Measurements from ENCODE around the gene CTNNA1. TPM values are rescaled to one million over a fixed set of nuclear protein-coding genes. Genes with fewer than 3 reads are reported as not detected.

CTNNA1 gene
- total RNA-seq, 3 donors from 2014 or later (not counting 1 experiment from before 2014, with no cell fraction given) = 34.4 to 53.0 (median 49.8) TPM

DNA sequence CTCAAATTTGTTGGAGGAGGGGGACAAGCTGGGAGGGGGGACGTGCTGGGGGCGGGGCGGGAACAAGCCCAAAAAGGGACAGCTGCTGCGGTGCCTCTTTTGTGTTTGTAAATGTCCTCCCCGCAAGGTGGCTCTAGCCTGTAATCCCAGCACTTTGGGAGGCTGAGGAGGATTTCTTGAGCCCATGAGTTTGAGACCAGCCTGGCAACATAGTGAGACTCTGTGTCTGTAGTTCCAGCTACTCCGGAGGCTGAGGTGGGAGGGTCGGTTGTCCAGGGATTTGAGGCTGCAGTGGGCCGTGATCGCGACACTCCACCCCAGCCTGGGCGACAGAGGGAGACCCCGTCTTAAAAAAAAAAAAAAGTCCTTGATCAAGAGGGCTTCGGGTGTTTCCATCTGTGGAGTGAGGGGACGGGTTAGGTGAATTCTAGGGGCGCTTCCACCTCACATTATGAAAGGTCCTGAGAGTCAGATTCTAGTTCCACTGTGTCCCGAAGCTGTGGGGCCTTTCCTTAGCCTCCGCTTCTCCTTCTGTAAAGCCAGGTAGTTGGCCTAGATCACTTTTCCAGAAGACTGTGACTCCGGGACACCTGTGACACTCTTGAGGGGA lies 779 bp upstream of the CTNNA1 start:
- TF ChIP-seq, protein P1, sequence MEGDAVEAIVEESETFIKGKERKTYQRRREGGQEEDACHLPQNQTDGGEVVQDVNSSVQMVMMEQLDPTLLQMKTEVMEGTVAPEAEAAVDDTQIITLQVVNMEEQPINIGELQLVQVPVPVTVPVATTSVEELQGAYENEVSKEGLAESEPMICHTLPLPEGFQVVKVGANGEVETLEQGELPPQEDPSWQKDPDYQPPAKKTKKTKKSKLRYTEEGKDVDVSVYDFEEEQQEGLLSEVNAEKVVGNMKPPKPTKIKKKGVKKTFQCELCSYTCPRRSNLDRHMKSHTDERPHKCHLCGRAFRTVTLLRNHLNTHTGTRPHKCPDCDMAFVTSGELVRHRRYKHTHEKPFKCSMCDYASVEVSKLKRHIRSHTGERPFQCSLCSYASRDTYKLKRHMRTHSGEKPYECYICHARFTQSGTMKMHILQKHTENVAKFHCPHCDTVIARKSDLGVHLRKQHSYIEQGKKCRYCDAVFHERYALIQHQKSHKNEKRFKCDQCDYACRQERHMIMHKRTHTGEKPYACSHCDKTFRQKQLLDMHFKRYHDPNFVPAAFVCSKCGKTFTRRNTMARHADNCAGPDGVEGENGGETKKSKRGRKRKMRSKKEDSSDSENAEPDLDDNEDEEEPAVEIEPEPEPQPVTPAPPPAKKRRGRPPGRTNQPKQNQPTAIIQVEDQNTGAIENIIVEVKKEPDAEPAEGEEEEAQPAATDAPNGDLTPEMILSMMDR (IDR thresholded peaks at IDR 0.05) = no peak
- Histone ChIP-seq H3K27me3 (ENCODE audit: control insufficient read depth, insufficient read depth, low read length) (peaks cover 6% of the 10 kb centered on the region), H3K4me1 (ENCODE audit: control insufficient read depth, insufficient read depth, low read length) (peaks cover 18% of the 10 kb centered on the region), H3K27ac (ENCODE audit: low read length) (no peak overlapping the region), H3K9me3 (ENCODE audit: control insufficient read depth, insufficient read depth, low read length) (no peaks in the 10 kb centered on the region), H3K36me3 (ENCODE audit: control insufficient read depth, insufficient read depth, low read length) (no peaks in the 10 kb centered on the region), H3K4me3 (ENCODE audit: low read length) (peak overlapping the region; percentile 65)
- DNase-seq = peak in 1 of 2 donors; percentile 13
- whole genome bisulfite sequencing (ENCODE audit: insufficient coverage) = 41% methylated on average over 18 of the region's 18 CpGs
- peak overlapping the region in 1 of 2 donors; percentile 81 for H3K27ac Mint-ChIP-seq
- H3K27me3 Mint-ChIP-seq (ENCODE audit: low read depth in 2 of 2) = peaks cover 8 to 15% of the 10 kb centered on the region in 2 donors
- H3K36me3 Mint-ChIP-seq = no peaks in the 10 kb centered on the region
- H3K4me1 Mint-ChIP-seq = peaks cover 23 to 34% of the 10 kb centered on the region in 2 donors
- H3K4me3 Mint-ChIP-seq = peak overlapping the region; percentile 77
- no peak for ATAC-seq
- no peaks in the 10 kb centered on the region for H3K9me3 Mint-ChIP-seq
- intact Hi-C loops (cut with micrococcal nuclease) = no loop called here

DNA sequence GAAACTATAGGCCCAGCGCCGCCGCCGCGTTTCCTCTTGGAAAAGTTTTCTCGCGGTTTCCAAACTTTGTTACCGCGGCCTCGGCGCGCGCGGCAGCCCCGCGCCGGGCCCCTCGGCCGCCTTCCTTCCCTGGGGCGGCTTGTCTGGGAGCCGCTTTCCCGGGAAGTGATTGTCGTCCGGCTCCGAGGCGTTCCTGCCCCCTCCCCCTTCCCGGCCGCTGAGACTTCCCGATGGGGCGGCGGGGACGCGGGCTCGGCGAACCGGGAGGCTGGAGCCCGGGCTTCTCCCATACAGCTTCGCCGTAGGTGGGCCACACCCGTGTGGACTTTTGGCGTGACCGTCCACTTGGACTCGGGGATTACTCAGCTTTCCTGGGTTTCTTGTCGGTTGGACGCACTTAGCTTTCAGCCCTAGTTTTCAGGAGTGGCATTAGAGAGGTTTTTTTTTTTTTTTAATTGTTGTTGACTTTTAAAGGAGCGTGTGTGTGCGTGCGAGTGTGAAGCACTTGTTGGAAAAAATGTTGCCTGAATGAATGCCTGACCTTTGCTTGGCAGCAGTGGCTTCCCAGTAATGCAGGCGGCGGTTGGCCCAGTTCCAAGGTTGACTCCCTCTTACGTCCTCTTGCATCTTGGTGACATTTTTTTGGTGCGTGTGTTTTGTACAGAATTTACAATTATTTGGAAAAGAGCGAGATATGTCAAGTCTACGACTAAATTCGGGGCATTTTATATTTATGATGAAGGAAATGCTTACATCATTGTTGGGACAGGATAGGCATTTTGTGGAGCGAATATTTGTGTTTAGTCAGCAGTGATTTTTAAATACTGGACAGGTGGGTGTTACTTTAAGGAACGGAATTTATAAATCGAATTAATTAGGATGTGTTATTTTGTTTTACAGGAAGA lies 821 bp downstream of the CTNNA1 start:
- Mint-ChIP-seq H3K36me3 (no peaks in the 10 kb centered on the region), H3K9me3 (peaks cover 0 to 3% of the 10 kb centered on the region in 2 donors), H3K4me3 (peak overlapping the region; percentile 86), H3K27me3 (ENCODE audit: low read depth in 2 of 2) (peaks cover 8 to 19% of the 10 kb centered on the region in 2 donors), H3K4me1 (peaks cover 27 to 34% of the 10 kb centered on the region in 2 donors), H3K27ac (peak overlapping the region in 1 of 2 donors; percentile 44)
- Histone ChIP-seq H3K9me3 (ENCODE audit: control insufficient read depth, insufficient read depth, low read length) (peaks cover 4% of the 10 kb centered on the region), H3K27me3 (ENCODE audit: control insufficient read depth, insufficient read depth, low read length) (peaks cover 6% of the 10 kb centered on the region), H3K4me3 (ENCODE audit: low read length) (peak overlapping the region; percentile 65), H3K27ac (ENCODE audit: low read length) (no peak overlapping the region), H3K4me1 (ENCODE audit: control insufficient read depth, insufficient read depth, low read length) (peaks cover 18% of the 10 kb centered on the region), H3K36me3 (ENCODE audit: control insufficient read depth, insufficient read depth, low read length) (no peaks in the 10 kb centered on the region)
- TF ChIP-seq, protein P1 (IDR thresholded peaks at IDR 0.05) = no peak
- WGBS (ENCODE audit: insufficient coverage) = 4% methylated on average over 58 of the region's 58 CpGs
- peak in 1 of 2 donors; percentile 56 for DNase-seq
- ATAC-seq = peak in 2 of 3 donors; percentile 9 to 11
- intact Hi-C loops (cut with micrococcal nuclease) = no loop called here

DNA sequence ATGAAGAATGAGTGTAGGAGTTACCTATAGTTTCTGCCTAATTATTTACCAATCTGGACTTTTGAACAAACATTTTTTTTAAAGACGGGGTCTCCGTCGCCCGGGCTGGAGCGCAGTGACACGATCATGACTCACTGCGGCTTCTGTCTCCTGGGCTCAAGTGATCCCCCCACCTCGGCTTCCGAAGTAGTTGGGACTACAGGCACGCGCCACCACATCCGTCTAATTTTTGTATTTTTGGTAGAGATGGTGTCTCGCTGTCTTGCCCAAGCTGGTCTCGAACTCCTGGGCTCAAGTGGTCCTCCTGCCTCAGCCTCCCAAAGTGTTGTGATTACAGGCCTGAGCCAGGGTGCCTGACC lies 1.5 kb downstream of the CTNNA1 start:
- ATAC-seq (no peak), DNase-seq (no peak)
- Mint-ChIP-seq H3K9me3 (peaks cover 0 to 3% of the 10 kb centered on the region in 2 donors), H3K4me3 (peak overlapping the region; percentile 86), H3K27ac (peak overlapping the region in 1 of 2 donors; percentile 44), H3K36me3 (no peaks in the 10 kb centered on the region), H3K27me3 (ENCODE audit: low read depth in 2 of 2) (peaks cover 8 to 19% of the 10 kb centered on the region in 2 donors), H3K4me1 (peaks cover 27 to 34% of the 10 kb centered on the region in 2 donors)
- 98% methylated on average over 14 of the region's 14 CpGs for WGBS (ENCODE audit: insufficient coverage)
- Histone ChIP-seq H3K9me3 (ENCODE audit: control insufficient read depth, insufficient read depth, low read length) (peaks cover 4% of the 10 kb centered on the region), H3K27me3 (ENCODE audit: control insufficient read depth, insufficient read depth, low read length) (peaks cover 6% of the 10 kb centered on the region), H3K4me3 (ENCODE audit: low read length) (no peak overlapping the region), H3K4me1 (ENCODE audit: control insufficient read depth, insufficient read depth, low read length) (peaks cover 18% of the 10 kb centered on the region), H3K36me3 (ENCODE audit: control insufficient read depth, insufficient read depth, low read length) (no peaks in the 10 kb centered on the region), H3K27ac (ENCODE audit: low read length) (no peak overlapping the region)
- intact Hi-C loops (cut with micrococcal nuclease) = no loop called here
- TF ChIP-seq, protein P1 (IDR thresholded peaks at IDR 0.05) = no peak

Measured in natural killer cell (primary cell).